ENCODE measurements around the gene CLDN2. TPM values are rescaled to one million over a fixed set of nuclear protein-coding genes. Genes with fewer than 3 reads are reported as not detected.

CLDN2 gene
- total and polyA plus RNA-seq, 8 donors: 0.16 to 85.8 (median 60.9) TPM

DNA sequence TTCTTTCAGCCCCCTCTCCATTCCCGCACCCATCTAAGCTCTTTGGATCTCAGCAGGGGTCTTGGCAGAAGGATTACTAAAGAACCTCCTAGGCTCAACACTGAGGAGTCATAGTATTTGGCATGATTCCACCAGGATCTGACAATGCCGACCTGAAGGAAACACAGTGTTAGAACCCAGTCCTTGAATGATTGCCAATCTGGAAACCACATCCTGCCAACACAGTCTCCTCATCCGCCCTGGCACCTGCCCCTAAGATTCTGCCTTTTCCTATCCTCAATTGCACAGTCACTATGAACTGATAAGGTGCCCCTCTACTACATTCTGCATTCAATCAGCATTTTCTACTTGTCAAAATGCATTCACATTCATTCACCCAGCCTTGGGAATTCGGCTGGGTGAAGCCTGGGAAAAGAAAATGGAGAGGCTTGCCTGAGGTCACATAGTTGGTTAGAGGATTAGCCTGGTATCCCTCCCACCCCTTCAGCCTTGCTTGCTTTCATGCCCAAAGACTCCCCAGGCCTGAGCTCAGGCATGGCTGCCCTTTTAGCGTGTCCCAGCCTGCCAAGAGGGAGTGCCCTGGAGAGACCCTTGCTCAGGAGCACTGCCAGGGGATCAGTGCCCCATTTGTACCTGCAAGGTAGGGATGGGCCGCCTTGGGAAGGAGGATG lies 2.2 kb upstream of the CLDN2 start:
- no peaks in the 10 kb centered on the region for H3K4me1 ChIP-seq
- H3K27me3 ChIP-seq: peaks cover 0 to 10% of the 10 kb centered on the region in 2 donors
- ATAC-seq (no peak), DNase-seq (no peak)
- H3K4me3 ChIP-seq: no peak overlapping the region
- no peak overlapping the region for H3K27ac ChIP-seq
- no peak for TF ChIP-seq CTCF (IDR thresholded peaks at IDR 0.05)
- intact Hi-C loops (cut with DNase I): no loop called here
- no peaks in the 10 kb centered on the region for H3K36me3 ChIP-seq
- H3K9me3 ChIP-seq: no peaks in the 10 kb centered on the region

GRCh38 chrX:106921637-106922036 lies 1.4 kb downstream of the CLDN2 start:
- intact Hi-C loops (cut with DNase I): no loop called here
- TF ChIP-seq CTCF (IDR thresholded peaks at IDR 0.05): no peak
- peak; percentile 77 for ATAC-seq

GRCh38 chrX:106927023-106927422 lies 6.8 kb downstream of the CLDN2 start:
- no peak overlapping the region for H3K4me3 ChIP-seq
- H3K4me1 ChIP-seq: no peaks in the 10 kb centered on the region
- no peak for TF ChIP-seq CTCF (IDR thresholded peaks at IDR 0.05)
- H3K27ac ChIP-seq: no peak overlapping the region
- DNase-seq: no peak
- H3K27me3 ChIP-seq: no peaks in the 10 kb centered on the region
- intact Hi-C loops (cut with DNase I): no loop called here
- no peaks in the 10 kb centered on the region for H3K36me3 ChIP-seq
- no peaks in the 10 kb centered on the region for H3K9me3 ChIP-seq
- ATAC-seq: no peak

More at GRCh38 chrX:106921637-106922036, 1.4 kb downstream of the CLDN2 start:
- DNase-seq: no peak
- Histone ChIP-seq H3K4me1 (no peaks in the 10 kb centered on the region), H3K27me3 (no peaks in the 10 kb centered on the region), H3K27ac (no peak overlapping the region), H3K9me3 (no peaks in the 10 kb centered on the region), H3K36me3 (no peaks in the 10 kb centered on the region), H3K4me3 (no peak overlapping the region)

GRCh38 chrX:106927700-106928099 lies 7.5 kb downstream of the CLDN2 start:
- ATAC-seq (peak; percentile 43), DNase-seq (no peak)
- TF ChIP-seq CTCF (IDR thresholded peaks at IDR 0.05): no peak
- no peak overlapping the region for H3K4me3 ChIP-seq
- no peaks in the 10 kb centered on the region for H3K27me3 ChIP-seq
- intact Hi-C loops (cut with DNase I): no loop called here
- no peaks in the 10 kb centered on the region for H3K9me3 ChIP-seq
- H3K36me3 ChIP-seq: no peaks in the 10 kb centered on the region
- no peak overlapping the region for H3K27ac ChIP-seq
- H3K4me1 ChIP-seq: no peaks in the 10 kb centered on the region

DNA sequence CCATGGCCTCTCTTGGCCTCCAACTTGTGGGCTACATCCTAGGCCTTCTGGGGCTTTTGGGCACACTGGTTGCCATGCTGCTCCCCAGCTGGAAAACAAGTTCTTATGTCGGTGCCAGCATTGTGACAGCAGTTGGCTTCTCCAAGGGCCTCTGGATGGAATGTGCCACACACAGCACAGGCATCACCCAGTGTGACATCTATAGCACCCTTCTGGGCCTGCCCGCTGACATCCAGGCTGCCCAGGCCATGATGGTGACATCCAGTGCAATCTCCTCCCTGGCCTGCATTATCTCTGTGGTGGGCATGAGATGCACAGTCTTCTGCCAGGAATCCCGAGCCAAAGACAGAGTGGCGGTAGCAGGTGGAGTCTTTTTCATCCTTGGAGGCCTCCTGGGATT lies 8.0 kb downstream of the CLDN2 start:
- TF ChIP-seq CTCF (IDR thresholded peaks at IDR 0.05): no peak
- H3K27ac ChIP-seq: no peak overlapping the region
- H3K36me3 ChIP-seq: no peaks in the 10 kb centered on the region
- DNase-seq (no peak), ATAC-seq (no peak)
- H3K4me3 ChIP-seq: no peak overlapping the region
- H3K9me3 ChIP-seq: no peaks in the 10 kb centered on the region
- intact Hi-C loops (cut with DNase I): no loop called here
- no peaks in the 10 kb centered on the region for H3K27me3 ChIP-seq
- peaks cover 0 to 4% of the 10 kb centered on the region in 2 donors for H3K4me1 ChIP-seq
